SKM-1 (cell line): ENCODE results near the gene PHACTR1.
"Not testable (repeated sequence)": the region's sequence is repeated elsewhere in the genome, so short reads cannot be mapped to it uniquely, and the experiment has no call there.

Experiments
- DNase-seq: peaks from one replicate; lab custom pipeline; 2025; ENCODE audit not compliant: unreplicated experiment; lab: John Stamatoyannopoulos, UW

The PHACTR1 gene

GRCh38 chr6:13139119-13139518, 422.6 kb downstream of the PHACTR1 start:
- no peak for DNase-seq

GRCh38 chr6:13140980-13141379, 424.4 kb downstream of the PHACTR1 start:
- DNase-seq: no peak

- no peak for DNase-seq
Measured at GRCh38 chr6:13141387-13141786, 424.8 kb downstream of the PHACTR1 start.

GRCh38 chr6:13142611-13143010, 426.0 kb downstream of the PHACTR1 start:
- DNase-seq: no peak

- DNase-seq: no peak
Measured at GRCh38 chr6:13146442-13146841, 429.9 kb downstream of the PHACTR1 start.

- no peak for DNase-seq
Measured at GRCh38 chr6:13147376-13147775, 430.8 kb downstream of the PHACTR1 start.

GRCh38 chr6:13147782-13148181, 431.2 kb downstream of the PHACTR1 start:
- DNase-seq: no peak

GRCh38 chr6:13152764-13153163, 436.2 kb downstream of the PHACTR1 start:
- no peak for DNase-seq

- no peak for DNase-seq
Measured at GRCh38 chr6:13156381-13156780, 439.8 kb downstream of the PHACTR1 start.

- DNase-seq: no peak
Measured at GRCh38 chr6:13157293-13157692, 440.7 kb downstream of the PHACTR1 start.

- DNase-seq: peak; percentile 54
Measured at GRCh38 chr6:13159300-13159699, 442.7 kb downstream of the PHACTR1 start.

GRCh38 chr6:13159822-13160221, 443.3 kb downstream of the PHACTR1 start:
- not testable (repeated sequence) for DNase-seq

- no peak for DNase-seq
Measured at GRCh38 chr6:13163161-13163944, 446.8 kb downstream of the PHACTR1 start.

GRCh38 chr6:13164291-13164690, 447.7 kb downstream of the PHACTR1 start:
- no peak for DNase-seq

- DNase-seq: no peak
Measured at GRCh38 chr6:13165502-13166172, 449.1 kb downstream of the PHACTR1 start.

GRCh38 chr6:13166269-13166668, 449.7 kb downstream of the PHACTR1 start:
- no peak for DNase-seq

GRCh38 chr6:13166916-13167315, 450.3 kb downstream of the PHACTR1 start:
- no peak for DNase-seq

- DNase-seq: no peak
Measured at GRCh38 chr6:13172291-13172690, 455.7 kb downstream of the PHACTR1 start.

GRCh38 chr6:13175087-13175486, 458.5 kb downstream of the PHACTR1 start:
- DNase-seq: no peak

GRCh38 chr6:13175759-13176158, 459.2 kb downstream of the PHACTR1 start:
- DNase-seq: no peak

GRCh38 chr6:13177664-13178063, 461.1 kb downstream of the PHACTR1 start:
- no peak for DNase-seq

GRCh38 chr6:13178107-13178506, 461.5 kb downstream of the PHACTR1 start:
- DNase-seq: no peak

GRCh38 chr6:13180538-13180937, 464.0 kb downstream of the PHACTR1 start:
- no peak for DNase-seq
